Stimulated activated CD8-positive, alpha-beta memory T cell treated with anti-CD3 and anti-CD28 coated beads, Interleukin-4, amount 100 ng/mL, for 48 hours (primary cell): ENCODE results near the gene H19.

ENCODE experiments used
- DNase-seq: peaks from one replicate; pipeline ENCODE4 v3.0.0-alpha.2; 2020

The H19 gene

GRCh38 chr11:1982873-1983600 lies 14.6 kb downstream of the H19 start:
- no peak for DNase-seq

- DNase-seq = no peak
Observed at GRCh38 chr11:1979607-1980006, 18.0 kb downstream of the H19 start.

- DNase-seq = no peak
Observed at GRCh38 chr11:1978720-1979473, 18.7 kb downstream of the H19 start.

DNA sequence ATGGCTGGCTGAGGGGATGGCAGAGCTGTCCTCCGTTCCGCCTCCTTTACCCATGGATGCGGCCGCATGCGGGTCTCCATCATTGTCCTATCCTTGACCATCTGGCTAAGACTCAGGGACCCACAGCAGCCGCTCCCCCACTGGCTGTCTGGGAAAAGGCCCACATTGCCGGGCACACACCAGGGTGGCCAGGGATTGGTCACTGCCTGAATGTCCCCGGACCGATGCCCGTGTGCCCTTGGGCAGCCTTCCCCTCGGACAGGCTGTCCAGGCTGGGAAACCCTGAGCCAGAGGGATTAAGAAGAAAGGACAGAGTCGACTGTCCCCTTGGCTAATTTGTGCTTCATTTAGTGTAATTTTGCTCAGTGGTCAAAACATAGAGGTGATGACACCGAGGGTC lies 22.5 kb downstream of the H19 start:
- DNase-seq = no peak

GRCh38 chr11:1970956-1971355 lies 26.7 kb downstream of the H19 start:
- DNase-seq = no peak

GRCh38 chr11:1969776-1970175 lies 27.9 kb downstream of the H19 start:
- no peak for DNase-seq

GRCh38 chr11:1969035-1969434 lies 28.6 kb downstream of the H19 start:
- no peak for DNase-seq

GRCh38 chr11:1968454-1969002 lies 29.1 kb downstream of the H19 start:
- DNase-seq = no peak

GRCh38 chr11:1967641-1968225 lies 29.9 kb downstream of the H19 start:
- DNase-seq = no peak

DNA sequence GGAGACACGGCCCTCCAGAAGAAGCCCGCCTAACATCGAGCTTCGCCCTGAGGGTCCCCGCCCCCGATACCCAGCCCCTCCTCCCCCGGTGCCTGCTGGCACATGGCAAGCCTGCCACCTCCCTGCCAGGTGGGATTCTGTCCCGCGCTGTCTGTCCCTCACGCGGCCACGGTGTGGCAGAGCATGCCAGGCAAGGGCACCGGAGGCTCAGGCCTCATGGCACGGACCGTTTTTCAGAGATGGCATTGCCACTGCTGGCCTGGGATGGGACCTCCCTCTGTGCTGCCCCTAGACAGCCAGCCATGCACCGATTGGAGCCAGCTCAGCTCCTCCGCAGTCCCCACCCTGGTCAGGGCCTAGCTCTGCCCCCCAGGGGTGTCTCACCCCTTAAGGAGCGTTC lies 31.1 kb downstream of the H19 start:
- no peak for DNase-seq

- no peak for DNase-seq
Observed at GRCh38 chr11:1964955-1965354, 32.7 kb downstream of the H19 start.

- DNase-seq = no peak
Observed at GRCh38 chr11:1964348-1964747, 33.3 kb downstream of the H19 start.

DNA sequence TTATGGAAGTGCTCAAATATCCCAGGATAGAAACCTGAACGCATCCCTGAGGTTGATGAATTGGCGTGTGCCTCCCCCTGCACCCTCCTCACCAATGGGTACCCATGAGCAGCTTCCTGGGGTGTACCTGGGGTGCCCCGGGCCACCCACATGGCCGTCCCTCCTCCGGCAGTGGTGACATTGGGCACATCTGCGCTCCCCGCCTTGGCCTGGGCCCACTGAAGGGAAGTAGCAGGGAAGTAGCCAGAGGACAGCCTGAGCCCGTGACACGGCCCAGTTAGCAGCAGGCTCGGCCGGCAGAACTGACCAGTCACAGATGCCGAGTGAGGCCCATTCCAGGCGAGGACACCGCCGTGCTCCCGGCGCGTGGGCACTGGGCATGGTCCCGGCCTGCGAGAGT lies 33.8 kb downstream of the H19 start:
- DNase-seq = no peak

- DNase-seq = no peak
Observed at GRCh38 chr11:1959786-1960185, 37.9 kb downstream of the H19 start.

GRCh38 chr11:1958367-1958766 lies 39.3 kb downstream of the H19 start:
- DNase-seq = no peak

- peak; percentile 41 for DNase-seq
Observed at GRCh38 chr11:1953489-1954266, 44.0 kb downstream of the H19 start.

DNA sequence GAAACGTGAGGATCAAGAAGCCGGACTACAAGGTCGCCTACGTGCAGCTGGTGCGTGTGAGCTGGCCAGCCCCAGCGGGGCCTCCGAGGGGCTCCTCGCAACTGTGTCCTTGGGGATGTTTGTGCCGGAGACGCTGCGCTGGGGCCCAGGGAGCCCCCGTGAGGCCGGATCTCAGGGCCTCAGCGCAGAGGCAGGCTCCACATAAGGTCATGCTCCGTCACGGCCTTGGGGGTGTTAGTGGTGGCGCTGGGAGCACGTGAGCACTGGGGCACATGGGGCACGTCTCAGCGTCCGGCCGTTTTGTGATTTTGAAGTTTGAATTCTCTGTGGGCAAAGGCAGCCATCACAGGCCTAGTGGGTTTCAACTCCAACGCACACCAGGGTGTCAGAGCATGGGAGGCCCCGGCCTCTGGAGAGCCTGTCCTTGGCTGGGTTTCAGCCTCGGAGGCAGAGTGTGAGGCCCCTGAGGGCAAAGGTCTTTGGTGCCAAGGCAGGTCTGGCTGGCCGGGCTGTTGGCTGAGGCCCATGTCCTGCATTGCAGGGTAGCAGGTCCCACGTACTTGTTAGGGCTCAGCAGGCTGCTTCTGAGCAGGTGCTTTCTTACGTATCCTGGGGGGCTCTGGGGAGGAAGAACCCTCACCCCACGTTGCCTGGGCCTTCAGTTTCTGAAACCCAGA lies 44.7 kb downstream of the H19 start:
- DNase-seq = no peak

DNA sequence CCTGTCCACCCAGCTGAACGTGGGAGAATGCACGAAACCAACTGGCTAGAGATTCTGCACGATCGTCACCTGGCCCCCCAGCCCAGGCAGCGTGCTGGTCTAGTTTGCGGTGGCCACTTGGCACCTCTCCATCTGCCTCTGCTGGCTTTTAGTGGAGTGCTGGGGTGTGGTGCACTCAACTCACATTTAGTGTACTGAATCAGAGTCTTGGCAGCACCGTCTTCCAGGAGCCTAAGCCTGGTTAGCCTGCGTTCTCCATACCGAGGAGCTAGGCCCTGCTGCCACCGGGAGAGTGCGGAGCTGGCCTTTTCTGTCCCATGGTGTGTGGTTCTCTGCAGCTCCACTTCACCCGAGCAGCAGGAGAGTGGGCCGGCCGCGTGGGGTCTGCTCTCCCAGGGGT lies 47.7 kb downstream of the H19 start:
- DNase-seq = no peak

DNA sequence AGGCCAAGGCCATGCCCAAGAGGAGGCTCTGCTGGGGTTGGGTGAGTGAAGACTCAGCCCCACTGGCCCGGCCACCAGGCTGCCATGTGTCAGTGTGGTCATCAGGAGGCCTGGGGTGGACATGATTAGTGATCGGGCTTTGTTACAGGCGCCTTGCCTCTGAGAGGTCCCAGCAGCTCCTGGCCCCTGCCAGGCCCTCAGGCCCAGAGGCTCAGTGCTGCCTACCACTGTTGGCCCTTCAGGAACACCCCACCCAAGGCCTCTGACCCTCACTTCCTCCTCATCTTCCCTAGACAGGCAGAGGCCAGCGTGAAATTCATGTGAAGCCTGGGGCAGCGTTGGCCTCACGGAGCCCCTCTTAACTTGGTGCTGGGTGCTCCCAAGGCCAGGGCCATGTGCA lies 48.3 kb downstream of the H19 start:
- no peak for DNase-seq

- DNase-seq = no peak
Observed at GRCh38 chr11:1948389-1948788, 49.3 kb downstream of the H19 start.

GRCh38 chr11:1947592-1948237 lies 49.9 kb downstream of the H19 start:
- DNase-seq = no peak
